HG03196 (cell line): ENCODE measurements around the gene FUOM.

Experiments used
- ATAC-seq: cut with Tn5 transposase; IDR thresholded peaks from one replicate; pipeline ENCODE4 v1.9.1; 2021; ENCODE audit not compliant: unreplicated experiment

Gene FUOM, protein sequence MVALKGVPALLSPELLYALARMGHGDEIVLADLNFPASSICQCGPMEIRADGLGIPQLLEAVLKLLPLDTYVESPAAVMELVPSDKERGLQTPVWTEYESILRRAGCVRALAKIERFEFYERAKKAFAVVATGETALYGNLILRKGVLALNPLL

DNA sequence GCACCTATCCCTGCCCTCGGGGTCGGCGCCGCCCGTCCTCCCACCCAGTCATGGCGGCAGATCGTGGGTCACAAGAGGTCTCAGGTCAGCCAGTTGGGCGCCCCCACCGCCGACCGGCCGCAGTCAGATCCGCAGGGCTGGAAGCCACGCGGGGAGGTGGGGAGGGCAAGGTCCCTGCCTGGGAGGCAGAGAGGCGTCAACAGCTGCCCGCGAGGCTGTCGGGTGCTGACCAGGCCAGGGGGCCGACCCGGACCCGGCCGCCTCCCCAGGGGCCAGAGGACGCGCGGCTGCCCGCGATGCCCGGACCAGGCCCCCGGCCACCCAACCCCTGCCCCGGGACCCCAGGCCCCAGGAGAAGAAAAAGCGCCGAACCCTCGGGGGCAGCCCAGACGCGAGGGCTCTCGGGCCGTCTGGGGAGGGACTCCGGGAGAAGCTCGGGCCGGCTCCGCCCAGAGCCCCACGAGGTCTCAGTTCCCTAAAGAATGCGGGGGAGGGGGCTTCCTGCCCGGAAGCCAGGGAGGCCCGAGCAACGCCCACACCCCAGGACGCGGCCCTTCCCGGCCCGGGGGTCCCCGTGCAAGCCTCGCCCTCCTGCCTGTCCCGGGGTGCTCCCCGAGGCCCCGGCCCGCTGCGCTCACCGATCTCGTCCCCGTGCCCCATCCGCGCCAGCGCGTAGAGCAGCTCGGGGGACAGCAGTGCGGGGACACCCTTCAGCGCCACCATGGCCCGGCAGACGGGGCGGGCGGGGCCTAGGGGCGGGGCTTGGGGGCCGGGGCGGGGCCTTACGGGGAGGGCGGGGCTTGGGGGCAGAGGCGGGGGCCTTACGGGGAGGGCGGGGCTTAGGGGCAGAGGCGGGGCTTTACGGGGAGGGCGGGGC lies at the start of gene FUOM:
Gene FUOM (minus strand): TSS at position 735 of the 877 bp plus-strand sequence. CDS start 12 bp downstream, at position 723.
- peak; percentile 57 for ATAC-seq

DNA sequence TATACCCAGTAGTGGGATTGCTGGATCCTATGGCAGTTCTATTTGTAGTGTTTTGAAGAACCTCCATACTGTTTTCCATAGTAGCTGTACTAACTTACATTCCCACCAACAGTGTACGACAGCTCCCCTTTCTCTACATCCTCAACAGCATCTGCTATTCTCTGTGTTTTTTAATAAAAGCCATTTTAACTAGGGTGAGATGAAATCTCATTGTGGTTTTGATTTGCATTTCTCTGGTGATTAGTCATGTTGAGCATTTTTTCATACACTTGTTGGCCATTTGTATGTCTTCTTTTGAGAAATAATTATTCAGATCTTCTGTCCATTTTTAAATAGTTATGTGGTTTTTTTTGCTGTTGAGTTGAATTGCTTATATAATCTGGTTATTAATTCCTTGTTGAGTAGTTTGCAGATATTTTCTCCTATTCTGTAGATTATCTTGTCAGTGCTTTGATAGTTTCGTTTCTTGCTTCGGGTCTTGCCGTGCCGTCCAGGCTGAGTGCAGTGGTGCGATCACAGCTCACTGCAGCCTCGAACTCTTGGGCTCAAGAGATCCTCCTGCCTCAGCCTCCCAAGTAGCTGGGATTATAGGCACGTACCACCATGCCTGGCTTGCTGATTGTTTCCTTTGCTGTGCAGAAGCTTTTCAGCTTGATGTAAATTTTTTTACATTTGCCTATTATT lies 48.2 kb upstream of the FUOM start:
- ATAC-seq = no peak

DNA sequence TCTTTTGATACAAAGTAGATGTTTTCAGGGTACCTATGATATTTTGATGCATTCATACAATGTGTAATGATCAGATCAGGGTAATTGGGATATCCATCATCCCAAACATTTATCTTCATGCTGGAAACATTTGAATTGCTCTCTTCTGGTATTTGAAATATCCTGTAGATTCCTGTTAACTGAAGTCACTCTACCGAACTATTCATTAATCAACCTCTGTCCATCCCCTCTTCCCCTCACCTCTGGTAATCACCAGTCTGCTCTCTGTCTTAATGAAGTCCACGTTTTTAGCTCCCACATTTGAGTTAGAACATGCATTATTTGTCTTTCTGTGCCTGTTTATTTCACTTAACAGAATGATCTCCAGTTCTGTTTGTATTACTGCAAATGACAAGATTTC lies 47.5 kb upstream of the FUOM start:
- no peak for ATAC-seq

DNA sequence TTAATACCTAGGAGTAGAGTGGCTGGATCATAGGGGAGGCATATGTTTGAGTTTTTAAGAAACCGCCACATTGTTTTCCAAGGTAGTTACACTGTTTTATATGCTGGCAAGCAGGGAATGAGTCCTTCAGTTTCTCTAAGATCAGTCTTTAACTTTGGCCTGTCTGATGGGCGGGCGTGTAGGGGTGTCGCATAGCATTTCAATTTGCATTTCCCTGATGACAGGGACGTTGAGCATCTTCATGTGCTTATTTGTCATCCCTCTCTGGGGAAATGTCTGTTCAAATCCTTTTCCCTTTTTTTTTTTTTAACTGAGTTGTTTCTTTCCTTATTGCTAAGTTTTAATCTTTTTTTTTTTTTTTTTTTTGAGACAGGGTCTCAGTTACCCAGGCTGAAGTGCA lies 46.0 kb upstream of the FUOM start:
- ATAC-seq = no peak

DNA sequence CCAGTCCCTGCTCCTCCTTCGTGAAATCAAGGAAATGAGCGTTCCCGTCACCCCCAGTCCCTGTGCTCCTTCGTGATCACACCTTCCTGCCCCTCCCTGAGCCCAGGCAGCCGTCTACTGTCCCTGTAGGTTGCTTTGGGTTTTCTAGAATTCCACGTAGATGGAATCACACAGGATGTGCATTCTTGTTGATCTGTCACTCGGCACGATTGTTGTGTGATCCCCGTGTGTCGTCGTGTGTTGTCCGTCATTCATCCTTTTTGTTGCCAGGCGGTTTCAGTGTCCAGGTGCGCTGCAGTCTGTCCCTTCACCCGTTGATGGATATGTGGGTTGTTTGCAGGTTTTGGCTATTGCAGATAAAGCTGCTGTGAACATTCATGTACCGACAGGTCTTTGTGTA lies 45.5 kb upstream of the FUOM start:
- ATAC-seq = no peak

DNA sequence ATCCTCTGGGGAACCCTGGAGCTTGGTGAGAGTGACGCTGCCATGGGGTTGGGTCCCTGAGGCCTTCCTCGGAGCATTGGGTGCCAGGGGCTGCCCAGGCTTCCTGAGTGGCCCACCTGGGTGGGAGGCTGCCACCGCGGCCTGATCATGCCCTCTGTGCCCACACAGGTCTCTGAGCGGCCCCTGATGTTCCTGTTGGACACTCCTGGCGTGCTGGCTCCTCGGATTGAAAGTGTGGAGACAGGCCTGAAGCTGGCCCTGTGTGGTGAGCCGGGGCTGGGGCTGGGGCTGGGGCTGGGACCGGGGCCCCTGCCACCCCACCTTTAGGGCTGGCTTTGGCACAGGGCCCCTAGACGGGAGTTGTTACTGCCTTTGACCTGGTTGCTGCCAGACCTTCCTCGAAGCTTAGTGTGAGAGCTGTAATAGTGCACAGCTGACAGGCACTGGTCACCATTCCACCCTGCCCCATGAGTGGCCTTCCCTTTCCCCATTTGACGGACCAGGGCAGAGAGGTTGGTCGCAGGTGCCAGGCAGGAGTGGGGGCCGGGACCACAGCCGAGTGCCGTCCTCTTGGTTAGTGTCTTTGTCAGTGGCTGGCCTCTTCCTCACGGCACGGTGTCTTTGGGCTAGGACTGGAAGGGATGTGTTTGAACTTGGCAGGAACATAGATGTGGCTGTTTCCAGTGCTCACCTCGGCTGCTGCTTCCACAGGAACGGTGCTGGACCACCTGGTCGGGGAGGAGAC lies 44.3 kb upstream of the FUOM start:
- no peak for ATAC-seq

DNA sequence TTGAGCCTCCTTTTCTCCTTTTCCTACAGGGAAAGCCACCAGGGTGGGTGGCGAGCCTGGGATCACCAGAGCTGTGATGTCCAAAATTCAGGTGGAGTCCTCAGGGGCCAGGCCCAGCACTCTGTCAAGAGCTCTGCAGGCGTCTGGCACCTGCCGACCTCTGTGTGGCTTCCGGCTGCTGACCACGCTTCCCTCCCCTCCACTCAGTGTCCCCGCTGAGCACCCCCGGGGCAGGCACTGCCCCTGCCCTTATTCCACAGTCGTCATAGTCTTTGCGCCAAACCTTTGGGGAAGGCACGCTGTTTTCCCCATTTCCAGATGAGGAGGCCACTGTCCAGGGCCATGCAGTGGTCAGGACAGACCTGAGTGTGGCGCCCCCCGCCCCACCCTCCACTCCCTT lies 43.7 kb upstream of the FUOM start:
- ATAC-seq = peak; percentile 1

DNA sequence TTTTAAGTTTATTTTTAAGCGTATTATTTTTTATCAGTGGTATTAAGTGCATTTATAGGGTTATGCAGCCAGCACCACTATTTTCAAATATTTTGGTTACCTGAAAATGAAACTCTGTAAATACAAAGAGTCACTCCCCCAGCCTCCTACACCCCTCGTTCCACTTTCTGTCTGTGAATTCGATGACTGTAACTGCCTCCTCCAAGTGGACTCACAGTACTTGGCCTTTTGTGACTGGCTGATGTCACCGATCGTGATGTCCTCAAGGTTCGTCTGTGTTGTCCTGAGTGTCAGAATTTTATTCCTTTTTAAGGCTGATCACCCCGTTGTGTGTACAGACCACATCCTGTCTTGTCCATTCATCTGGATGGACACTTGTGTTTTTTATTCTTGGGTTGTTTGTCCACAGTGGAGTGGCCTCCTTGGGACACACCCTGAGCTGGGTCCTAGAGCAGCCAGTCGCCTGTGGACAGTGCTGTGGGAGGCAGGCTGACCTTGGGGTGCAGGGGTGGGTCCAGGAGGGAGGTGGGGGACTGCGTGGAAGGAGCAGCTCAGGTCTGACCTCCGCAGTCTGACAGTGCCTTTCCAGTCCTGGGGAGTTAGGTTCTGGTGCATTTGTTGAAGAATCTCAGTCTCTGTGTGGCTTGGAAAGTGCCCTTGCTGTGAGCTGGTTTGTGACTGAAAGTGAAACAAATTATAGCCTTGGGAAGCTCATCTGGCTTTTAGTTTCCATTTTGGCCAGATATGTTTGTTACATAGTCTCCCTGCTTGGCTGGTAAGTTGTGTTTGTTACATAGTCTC lies 43.0 kb upstream of the FUOM start:
- peak; percentile 65 for ATAC-seq

DNA sequence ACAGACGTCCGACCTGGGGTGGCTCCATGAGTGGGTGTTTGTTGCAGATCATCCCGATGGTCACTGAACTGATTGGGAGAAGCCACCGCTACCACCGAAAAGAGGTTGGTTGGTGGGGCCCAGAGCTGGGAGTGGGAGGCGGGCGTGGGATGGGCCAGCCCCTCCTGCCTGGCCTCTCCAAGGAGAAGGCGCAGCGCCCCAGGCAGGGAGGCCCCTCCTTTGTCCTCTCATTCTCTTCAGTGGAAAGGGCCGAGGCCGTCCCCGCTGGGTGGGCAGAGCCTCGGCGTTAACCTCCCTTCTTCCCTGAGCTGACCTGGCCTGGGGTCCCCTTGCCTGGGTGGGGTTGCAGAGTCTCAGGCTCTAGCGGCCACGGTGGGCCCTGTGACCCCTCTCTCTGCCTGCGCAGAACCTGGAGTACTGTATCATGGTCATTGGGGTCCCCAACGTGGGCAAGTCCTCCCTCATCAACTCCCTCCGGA lies 41.3 kb upstream of the FUOM start:
- ATAC-seq = no peak

DNA sequence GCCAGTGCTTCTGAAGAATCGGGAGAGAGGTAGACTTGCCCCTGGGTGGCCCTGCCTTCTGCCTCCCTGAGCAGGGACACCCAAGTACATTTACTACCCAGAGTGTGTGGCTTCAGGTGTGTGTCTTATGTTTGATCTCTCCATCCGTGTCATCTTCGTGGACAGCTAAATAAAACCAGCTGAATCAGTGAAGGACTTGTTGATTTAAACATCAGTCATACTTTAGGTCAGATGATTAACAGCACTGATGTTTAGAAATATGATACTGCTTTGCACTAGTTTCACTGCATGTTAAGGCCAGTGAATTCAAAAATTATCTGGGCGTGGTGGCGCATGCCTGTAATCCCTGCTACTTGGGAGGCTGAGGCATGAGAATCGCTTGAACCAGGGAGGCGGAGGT lies 40.1 kb upstream of the FUOM start:
- ATAC-seq = no peak

DNA sequence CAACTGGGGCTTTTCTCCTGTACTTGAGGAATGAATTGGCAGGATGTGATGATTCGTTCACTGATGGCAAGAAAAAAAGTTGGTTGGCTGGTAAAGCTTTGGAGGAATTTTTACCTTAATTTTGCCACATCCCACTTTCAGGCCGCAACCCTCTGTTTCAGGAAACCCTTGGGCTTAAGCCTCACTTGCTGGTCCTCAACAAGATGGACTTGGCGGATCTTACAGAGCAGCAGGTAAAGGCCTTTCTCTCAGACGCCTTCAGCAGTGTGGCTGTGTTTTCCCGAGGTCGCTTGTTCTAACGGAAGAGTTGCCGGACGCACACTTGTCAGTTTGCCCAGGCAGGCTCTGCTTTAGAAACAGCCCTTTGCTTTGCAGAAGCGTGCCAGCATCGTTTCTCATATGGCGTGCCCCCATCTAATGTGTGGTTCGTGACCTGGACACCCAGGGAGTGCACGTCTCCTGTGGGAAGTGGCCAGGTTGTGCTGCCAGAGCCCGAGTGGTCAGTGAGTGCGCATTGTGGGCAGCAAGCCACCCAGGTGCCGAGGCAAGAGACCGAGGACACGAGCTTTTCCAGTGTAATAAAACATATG lies 38.3 kb upstream of the FUOM start:
- no peak for ATAC-seq

DNA sequence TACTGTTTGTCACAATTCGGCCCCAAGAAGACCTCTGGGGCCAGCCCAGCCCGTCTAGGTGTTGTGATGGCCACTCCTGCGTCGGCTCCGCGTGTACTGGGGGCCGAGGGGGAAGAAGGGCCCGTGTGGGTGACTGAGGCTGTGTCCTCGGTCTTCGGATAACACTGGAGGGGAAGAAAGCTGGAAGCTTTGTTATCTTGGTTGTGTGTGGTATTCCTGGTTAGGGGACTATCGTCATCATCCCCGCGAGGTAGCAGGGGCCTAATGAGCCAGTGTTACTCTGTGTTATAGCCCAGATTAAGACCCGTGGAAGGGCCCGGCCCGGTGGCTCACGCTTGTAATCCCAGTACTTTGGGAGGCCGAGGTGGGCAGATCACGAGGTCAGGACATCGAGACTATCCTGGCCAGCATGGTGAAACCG lies 37.0 kb upstream of the FUOM start:
- no peak for ATAC-seq

DNA sequence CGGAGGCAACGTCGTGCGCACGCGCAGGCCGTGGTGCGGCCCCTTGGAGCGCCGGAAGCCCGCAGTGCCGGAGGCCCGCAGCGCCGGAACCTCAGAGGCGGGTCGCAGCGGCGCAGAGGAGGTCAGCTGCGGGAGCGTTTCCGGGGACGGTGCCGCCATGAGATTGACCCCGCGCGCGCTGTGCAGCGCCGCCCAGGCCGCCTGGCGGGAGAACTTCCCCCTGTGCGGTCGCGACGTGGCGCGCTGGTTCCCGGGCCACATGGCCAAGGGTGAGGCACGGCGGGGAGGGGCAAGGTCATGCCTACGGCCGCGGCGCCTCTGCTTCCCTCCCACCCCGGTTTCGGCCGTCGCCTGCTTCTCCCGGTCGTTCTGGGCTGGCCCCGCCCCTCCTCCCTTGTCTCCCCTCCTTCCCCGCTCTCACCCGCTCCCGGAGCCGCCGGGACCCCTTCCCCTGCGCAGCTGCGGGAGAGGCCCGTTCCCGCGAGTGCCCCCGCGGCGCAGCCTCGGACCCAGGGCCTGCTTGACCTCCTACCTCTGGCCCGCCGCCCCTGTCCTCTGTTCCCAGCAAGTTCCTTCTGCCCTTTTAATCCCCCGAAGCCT lies 36.3 kb upstream of the FUOM start, which contains the start of gene MTG1:
Gene MTG1 (plus strand): TSS at position 94 of the 600 bp plus-strand sequence. CDS start 64 bp downstream, at position 158.
- ATAC-seq = peak; percentile 58

DNA sequence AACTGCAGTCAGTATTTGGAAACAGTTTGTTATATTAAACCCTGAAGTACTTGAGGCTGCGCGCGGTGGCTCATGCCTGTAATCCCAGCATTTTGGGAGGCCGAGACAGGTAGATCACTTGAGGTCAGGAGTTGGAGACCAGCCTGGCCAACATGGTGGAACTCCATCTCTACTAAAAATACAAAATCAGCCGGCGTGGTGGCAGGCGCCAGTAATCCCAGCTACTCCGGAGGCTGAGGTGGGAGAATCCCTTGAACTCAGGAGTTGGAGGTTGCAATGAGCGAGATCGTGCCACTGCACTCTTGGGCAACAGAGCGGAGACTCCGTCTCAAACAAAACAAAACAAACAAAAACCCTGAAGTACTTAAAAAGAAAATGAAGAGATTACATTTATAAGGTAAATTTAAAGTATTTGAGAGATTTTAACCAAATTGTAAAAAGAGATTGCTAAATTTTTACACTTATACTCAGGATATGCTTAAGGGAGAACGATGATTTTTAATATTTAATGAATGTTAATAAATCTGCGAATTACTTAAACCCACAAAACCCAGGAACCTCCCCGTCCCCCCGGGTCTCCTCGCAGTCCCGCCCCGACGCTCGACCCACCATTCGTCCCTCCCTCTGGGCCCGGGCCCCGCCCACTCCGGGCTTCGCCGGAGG lies 35.7 kb upstream of the FUOM start:
- ATAC-seq = no peak

DNA sequence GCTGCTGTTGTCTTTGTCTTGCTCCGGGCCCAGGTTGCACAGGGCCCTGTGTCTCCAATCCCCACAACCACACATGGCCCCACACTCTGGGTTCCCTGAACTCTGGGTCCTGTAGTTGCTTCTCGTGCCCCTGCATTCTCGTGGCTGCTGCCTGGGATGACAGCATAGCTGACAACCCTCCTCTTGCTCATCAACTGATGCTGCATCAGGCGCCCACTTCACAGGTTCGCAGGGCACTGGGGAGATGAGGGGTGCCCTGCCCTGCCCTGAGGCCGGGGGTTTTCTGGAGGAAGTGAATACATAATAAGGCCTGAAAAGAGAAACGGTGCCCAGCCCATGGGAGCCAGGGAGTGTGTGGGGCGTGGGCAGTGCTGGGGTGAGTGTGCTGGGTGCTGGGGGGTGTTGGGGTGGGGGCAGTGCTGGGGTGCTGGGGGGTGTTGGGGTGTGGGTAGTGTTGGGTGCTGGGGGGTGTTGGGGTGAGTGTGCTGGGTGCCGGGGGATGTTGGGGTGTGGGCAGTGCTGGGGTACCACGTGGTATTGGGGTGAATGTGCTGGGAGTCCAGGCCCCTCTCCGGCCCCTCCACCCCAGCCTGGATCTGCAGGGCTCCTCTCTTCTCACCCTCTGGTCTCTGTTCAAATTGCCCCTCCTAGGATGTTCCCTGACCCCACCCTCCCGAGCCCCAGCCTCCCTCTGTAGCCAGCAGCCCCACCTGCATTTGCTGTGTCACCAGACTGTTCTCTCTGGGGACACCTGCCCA lies 34.1 kb upstream of the FUOM start:
- ATAC-seq = no peak

DNA sequence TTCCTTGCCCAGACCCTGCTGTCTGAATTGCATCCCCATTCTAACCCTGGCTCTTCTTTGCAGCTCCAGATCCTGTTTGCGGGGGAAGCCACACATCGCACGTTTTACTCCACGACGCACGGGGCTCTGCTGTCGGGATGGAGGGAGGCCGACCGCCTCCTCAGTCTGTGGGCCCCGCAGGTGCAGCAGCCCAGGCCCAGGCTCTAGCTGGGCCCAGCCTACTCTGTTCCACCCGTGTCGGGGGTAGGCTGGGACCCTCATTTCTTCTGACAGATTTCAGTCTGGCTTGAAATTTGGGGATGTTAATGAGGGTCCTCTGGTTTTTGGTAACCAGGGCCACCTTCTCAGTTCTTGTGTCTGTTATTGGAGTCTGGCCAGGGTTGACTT lies 33.4 kb upstream of the FUOM start:
- no peak for ATAC-seq

DNA sequence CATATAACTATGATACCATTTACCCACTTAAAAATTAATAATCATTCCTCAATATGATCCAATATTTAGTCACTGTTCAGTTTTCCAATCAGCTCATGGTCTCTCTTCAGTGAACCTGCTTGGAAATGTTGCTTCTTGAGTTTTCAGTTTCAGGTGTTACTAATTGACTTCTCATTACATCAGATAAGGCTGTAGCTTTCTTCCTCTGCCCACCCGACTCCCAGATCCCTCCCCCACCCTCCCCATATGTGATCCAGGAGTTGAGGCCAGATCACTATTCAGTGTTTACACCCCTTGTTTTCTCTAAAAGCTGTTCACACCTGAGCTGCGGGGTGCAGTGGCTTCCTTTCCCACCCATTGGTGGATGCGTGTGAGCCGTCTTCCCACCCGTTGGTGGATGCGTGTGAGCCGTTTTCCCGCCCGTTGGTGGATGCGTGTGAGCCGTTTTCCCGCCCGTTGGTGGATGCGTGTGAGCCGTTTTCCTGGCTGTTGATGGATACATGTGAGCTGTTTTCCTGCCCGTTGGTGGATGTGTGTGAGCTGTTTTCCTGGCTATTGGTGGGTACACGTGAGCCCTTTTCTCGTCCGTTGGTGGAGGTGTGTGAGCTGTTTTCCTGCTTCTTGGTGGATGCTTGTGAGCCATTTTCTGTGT lies 32.9 kb upstream of the FUOM start:
- no peak for ATAC-seq
